ENCODE results near the gene KRTAP4-6.

DNA sequence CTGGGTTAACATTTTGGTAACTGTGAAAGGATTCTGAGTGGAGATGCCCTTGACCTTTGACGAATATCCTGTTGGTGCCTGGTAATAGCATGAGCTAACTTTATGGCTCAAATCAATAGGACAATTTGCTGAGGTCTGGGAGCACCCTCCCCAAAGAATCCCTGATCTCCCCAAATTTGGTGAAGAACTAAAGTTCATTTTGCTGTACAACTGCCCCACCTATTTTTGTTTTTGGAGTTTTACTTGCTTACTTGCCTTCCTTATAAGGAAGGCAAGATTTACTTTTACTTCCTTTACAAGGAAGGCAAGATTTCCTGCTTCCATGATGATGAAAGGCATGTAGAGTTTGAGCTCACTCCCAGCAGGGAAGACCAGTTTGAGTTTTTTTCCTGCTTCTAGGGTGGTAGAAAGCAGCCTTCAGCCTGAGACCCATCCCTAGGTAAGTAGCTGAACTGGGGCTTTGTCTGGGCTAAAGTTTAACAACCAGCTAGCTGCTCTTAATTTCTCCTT, 32.3 kb downstream of the KRTAP4-6 start:
- no peak for TF ChIP-seq TCF12 (IDR thresholded peaks at IDR 0.05)
- no peak for TF ChIP-seq TCF12 (CRISPR knock-in tag; IDR thresholded peaks at IDR 0.05)
- TF ChIP-seq NR2F6 (IDR thresholded peaks at IDR 0.05): no peak
- no peak for TF ChIP-seq NR2F6 (CRISPR knock-in tag; IDR thresholded peaks at IDR 0.05)
- TF ChIP-seq, protein P1, sequence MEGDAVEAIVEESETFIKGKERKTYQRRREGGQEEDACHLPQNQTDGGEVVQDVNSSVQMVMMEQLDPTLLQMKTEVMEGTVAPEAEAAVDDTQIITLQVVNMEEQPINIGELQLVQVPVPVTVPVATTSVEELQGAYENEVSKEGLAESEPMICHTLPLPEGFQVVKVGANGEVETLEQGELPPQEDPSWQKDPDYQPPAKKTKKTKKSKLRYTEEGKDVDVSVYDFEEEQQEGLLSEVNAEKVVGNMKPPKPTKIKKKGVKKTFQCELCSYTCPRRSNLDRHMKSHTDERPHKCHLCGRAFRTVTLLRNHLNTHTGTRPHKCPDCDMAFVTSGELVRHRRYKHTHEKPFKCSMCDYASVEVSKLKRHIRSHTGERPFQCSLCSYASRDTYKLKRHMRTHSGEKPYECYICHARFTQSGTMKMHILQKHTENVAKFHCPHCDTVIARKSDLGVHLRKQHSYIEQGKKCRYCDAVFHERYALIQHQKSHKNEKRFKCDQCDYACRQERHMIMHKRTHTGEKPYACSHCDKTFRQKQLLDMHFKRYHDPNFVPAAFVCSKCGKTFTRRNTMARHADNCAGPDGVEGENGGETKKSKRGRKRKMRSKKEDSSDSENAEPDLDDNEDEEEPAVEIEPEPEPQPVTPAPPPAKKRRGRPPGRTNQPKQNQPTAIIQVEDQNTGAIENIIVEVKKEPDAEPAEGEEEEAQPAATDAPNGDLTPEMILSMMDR (CRISPR knock-in tag; IDR thresholded peaks at IDR 0.05): no peak
- no peak for TF ChIP-seq NFIC (IDR thresholded peaks at IDR 0.05; ENCODE audit: low read length)
- no peak for TF ChIP-seq ZHX1 (CRISPR knock-in tag; IDR thresholded peaks at IDR 0.05; ENCODE audit: low read depth)
- TF ChIP-seq, protein P2, sequence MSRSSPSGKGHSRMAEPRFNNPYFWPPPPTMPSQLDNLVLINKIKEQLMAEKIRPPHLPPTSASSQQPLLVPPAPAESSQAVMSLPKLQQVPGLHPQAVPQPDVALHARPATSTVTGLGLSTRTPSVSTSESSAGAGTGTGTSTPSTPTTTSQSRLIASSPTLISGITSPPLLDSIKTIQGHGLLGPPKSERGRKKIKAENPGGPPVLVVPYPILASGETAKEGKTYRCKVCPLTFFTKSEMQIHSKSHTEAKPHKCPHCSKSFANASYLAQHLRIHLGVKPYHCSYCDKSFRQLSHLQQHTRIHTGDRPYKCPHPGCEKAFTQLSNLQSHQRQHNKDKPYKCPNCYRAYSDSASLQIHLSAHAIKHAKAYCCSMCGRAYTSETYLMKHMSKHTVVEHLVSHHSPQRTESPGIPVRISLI (CRISPR knock-in tag; IDR thresholded peaks at IDR 0.05; ENCODE audit: borderline replicate concordance): no peak
- no peak for TF ChIP-seq FOXK2 (IDR thresholded peaks at IDR 0.05)
- TF ChIP-seq NR1H2 (CRISPR knock-in tag; IDR thresholded peaks at IDR 0.05; ENCODE audit: borderline replicate concordance, low read depth): no peak
- no peak for TF ChIP-seq RAD21 (CRISPR knock-in tag; IDR thresholded peaks at IDR 0.05)
- no peak for TF ChIP-seq ZNF710 (CRISPR knock-in tag; IDR thresholded peaks at IDR 0.05; ENCODE audit: borderline replicate concordance)
- TF ChIP-seq YY1 (IDR thresholded peaks at IDR 0.05; ENCODE audit: insufficient read depth, insufficient replicate concordance, low read depth, low read length): no peak
- TF ChIP-seq FOXJ3 (CRISPR knock-in tag; IDR thresholded peaks at IDR 0.05; ENCODE audit: borderline replicate concordance): no peak
- TF ChIP-seq RFX1 (IDR thresholded peaks at IDR 0.05): no peak
- no peak for TF ChIP-seq POLR2AphosphoS5 (IDR thresholded peaks at IDR 0.05; ENCODE audit: low read depth, low read length)
